UCSD-AML1 (cell line): ENCODE measurements around the gene DIP2C.
"Not testable (repeated sequence)": the region's sequence is repeated elsewhere in the genome, so short reads cannot be mapped to it uniquely, and the experiment has no call there.

Source experiments
- DNase-seq: peaks from one replicate; lab custom pipeline; 2025; ENCODE audit not compliant: unreplicated experiment; lab: John Stamatoyannopoulos, UW

DIP2C gene

GRCh38 chr10:317271-317769, 372.1 kb downstream of the DIP2C start:
- DNase-seq: no peak

- no peak for DNase-seq
Observed at GRCh38 chr10:316390-316789, 373.1 kb downstream of the DIP2C start.

GRCh38 chr10:314871-315270, 374.6 kb downstream of the DIP2C start:
- no peak for DNase-seq

- DNase-seq: no peak
Observed at GRCh38 chr10:314381-314780, 375.1 kb downstream of the DIP2C start.

- DNase-seq: no peak
Observed at GRCh38 chr10:311901-312665, 377.4 kb downstream of the DIP2C start.

GRCh38 chr10:310976-311639, 378.4 kb downstream of the DIP2C start:
- DNase-seq: no peak

- DNase-seq: no peak
Observed at GRCh38 chr10:310371-310770, 379.1 kb downstream of the DIP2C start.

- no peak for DNase-seq
Observed at GRCh38 chr10:308572-309085, 380.8 kb downstream of the DIP2C start.

- no peak for DNase-seq
Observed at GRCh38 chr10:308101-308500, 381.4 kb downstream of the DIP2C start.

- no peak for DNase-seq
Observed at GRCh38 chr10:307659-308058, 381.8 kb downstream of the DIP2C start.

GRCh38 chr10:306675-307185, 382.7 kb downstream of the DIP2C start:
- no peak for DNase-seq

- DNase-seq: no peak
Observed at GRCh38 chr10:306007-306674, 383.3 kb downstream of the DIP2C start.

- no peak for DNase-seq
Observed at GRCh38 chr10:305034-305433, 384.4 kb downstream of the DIP2C start.

GRCh38 chr10:301536-301935, 387.9 kb downstream of the DIP2C start:
- DNase-seq: no peak

- DNase-seq: not testable (repeated sequence)
Observed at GRCh38 chr10:300580-300979, 388.9 kb downstream of the DIP2C start.

- DNase-seq: no peak
Observed at GRCh38 chr10:299969-300368, 389.5 kb downstream of the DIP2C start.

- DNase-seq: no peak
Observed at GRCh38 chr10:299512-299911, 390.0 kb downstream of the DIP2C start.

- no peak for DNase-seq
Observed at GRCh38 chr10:298033-298432, 391.4 kb downstream of the DIP2C start.

- no peak for DNase-seq
Observed at GRCh38 chr10:297567-297966, 391.9 kb downstream of the DIP2C start.

GRCh38 chr10:293636-294035, 395.8 kb downstream of the DIP2C start:
- no peak for DNase-seq

- DNase-seq: no peak
Observed at GRCh38 chr10:290026-290725, 399.3 kb downstream of the DIP2C start.
